SK-N-MC (cell line): Measurements from ENCODE around the gene FMO3.

ENCODE experiments used
- DNase-seq: peaks from one replicate; pipeline ENCODE4 v3.0.0-alpha.2; 2011; ENCODE audit warnings: low read depth, low spot score
- H3K27ac ChIP-seq: fragments of 200-600 bp; sonication (generic); 2 replicates; pipeline ENCODE4 v1.5.1; 2016; ENCODE audit warnings: mixed run types
- H3K36me3 ChIP-seq: fragments of 200-600 bp; sonication (generic); 2 replicates; pipeline ENCODE4 v1.6.1; 2017; ENCODE audit warnings: antibody characterized with exemption, low read length, mixed read lengths; ENCODE audit not compliant: insufficient read depth
- H3K4me3 ChIP-seq: fragments of 200-600 bp; sonication (generic); 2 replicates; pipeline ENCODE4 v1.5.1; 2016
- H3K9ac ChIP-seq: fragments of 200-600 bp; sonication (generic); 2 replicates; pipeline ENCODE4 v1.8.0; 2017; ENCODE audit warnings: mixed run types, mixed read lengths; ENCODE audit not compliant: insufficient read length
- H3K9me3 ChIP-seq: fragments of 200-600 bp; sonication (generic); 2 replicates; pipeline ENCODE4 v1.6.1; 2017; ENCODE audit warnings: low read depth, mild to moderate bottlenecking, antibody characterized with exemption, low read length, moderate library complexity, mixed read lengths
- EZH2 ChIP-seq: fragments of 200-600 bp; sonication (generic); IDR thresholded peaks from one replicate; pipeline ENCODE4 v1.6.1; 2017; ENCODE audit warnings: antibody characterized with exemption
- FOXP2 ChIP-seq: optimal IDR thresholded peaks from 2 replicates; pipeline ENCODE3; 2011; ENCODE audit warnings: mild to moderate bottlenecking, moderate library complexity; ENCODE audit not compliant: insufficient read depth; ENCODE audit errors: extremely low read length, control extremely low read depth
- POLR2AphosphoS5 ChIP-seq: IDR thresholded peaks from 2 replicates; pipeline ENCODE4 v1.6.1; 2012; ENCODE audit warnings: mild to moderate bottlenecking, low read depth, low read length, borderline replicate concordance

Gene FMO3

GRCh38 chr1:171081763-171082201 lies 8.9 kb upstream of the FMO3 start:
- H3K36me3 ChIP-seq: no peaks in the 10 kb centered on the region
- peak overlapping the region; percentile 52; the same call in 1 of the 2 replicates for H3K27ac ChIP-seq
- H3K4me3 ChIP-seq: no peak overlapping the region
- H3K9me3 ChIP-seq: no peaks in the 10 kb centered on the region
- H3K9ac ChIP-seq: no peak overlapping the region
- TF ChIP-seq EZH2 (no peak), FOXP2 (no peak), POLR2AphosphoS5 (no peak)
- no peak for DNase-seq

- H3K36me3 ChIP-seq: no peaks in the 10 kb centered on the region
- no peak overlapping the region for H3K4me3 ChIP-seq
- no peak overlapping the region for H3K27ac ChIP-seq
- no peaks in the 10 kb centered on the region for H3K9me3 ChIP-seq
- TF ChIP-seq EZH2 (no peak), POLR2AphosphoS5 (no peak), FOXP2 (no peak)
- no peak for DNase-seq
- no peak overlapping the region for H3K9ac ChIP-seq
Measured at GRCh38 chr1:171082606-171083005, 8.1 kb upstream of the FMO3 start.

GRCh38 chr1:171083222-171083621 lies 7.5 kb upstream of the FMO3 start:
- Histone ChIP-seq H3K9me3 (no peaks in the 10 kb centered on the region), H3K36me3 (no peaks in the 10 kb centered on the region), H3K4me3 (no peak overlapping the region), H3K27ac (no peak overlapping the region), H3K9ac (no peak overlapping the region)
- no peak for TF ChIP-seq FOXP2
- no peak for TF ChIP-seq EZH2
- no peak for TF ChIP-seq POLR2AphosphoS5
- no peak for DNase-seq

GRCh38 chr1:171084091-171084490 lies 6.6 kb upstream of the FMO3 start:
- Histone ChIP-seq H3K27ac (no peak overlapping the region), H3K36me3 (no peaks in the 10 kb centered on the region), H3K9me3 (no peaks in the 10 kb centered on the region), H3K9ac (no peak overlapping the region), H3K4me3 (no peak overlapping the region)
- TF ChIP-seq EZH2 (no peak), POLR2AphosphoS5 (no peak), FOXP2 (no peak)
- DNase-seq: no peak

GRCh38 chr1:171084870-171085269 lies 5.8 kb upstream of the FMO3 start:
- Histone ChIP-seq H3K27ac (no peak overlapping the region), H3K36me3 (no peaks in the 10 kb centered on the region), H3K9me3 (no peaks in the 10 kb centered on the region), H3K9ac (no peak overlapping the region), H3K4me3 (no peak overlapping the region)
- no peak for DNase-seq
- TF ChIP-seq EZH2: no peak
- no peak for TF ChIP-seq POLR2AphosphoS5

- TF ChIP-seq FOXP2 (no peak), EZH2 (no peak), POLR2AphosphoS5 (no peak)
- Histone ChIP-seq H3K9ac (no peak overlapping the region), H3K36me3 (no peaks in the 10 kb centered on the region), H3K9me3 (no peaks in the 10 kb centered on the region), H3K27ac (no peak overlapping the region), H3K4me3 (no peak overlapping the region)
- no peak for DNase-seq
Measured at GRCh38 chr1:171087896-171088295, 2.8 kb upstream of the FMO3 start.

- H3K36me3 ChIP-seq: no peaks in the 10 kb centered on the region
- TF ChIP-seq POLR2AphosphoS5 (no peak), FOXP2 (no peak), EZH2 (no peak)
- no peak overlapping the region for H3K4me3 ChIP-seq
- H3K9me3 ChIP-seq: no peaks in the 10 kb centered on the region
- no peak overlapping the region for H3K27ac ChIP-seq
- no peak for DNase-seq
- H3K9ac ChIP-seq: no peak overlapping the region
Measured at GRCh38 chr1:171103862-171104261, 13.2 kb downstream of the FMO3 start.

GRCh38 chr1:171107262-171107940 lies 16.7 kb downstream of the FMO3 start:
- Histone ChIP-seq H3K9me3 (no peaks in the 10 kb centered on the region), H3K27ac (no peak overlapping the region), H3K36me3 (no peaks in the 10 kb centered on the region), H3K4me3 (no peak overlapping the region), H3K9ac (no peak overlapping the region)
- TF ChIP-seq POLR2AphosphoS5 (no peak), EZH2 (no peak), FOXP2 (no peak)
- DNase-seq: no peak

GRCh38 chr1:171107969-171108368 lies 17.3 kb downstream of the FMO3 start:
- DNase-seq: no peak
- no peak overlapping the region for H3K9ac ChIP-seq
- no peaks in the 10 kb centered on the region for H3K9me3 ChIP-seq
- TF ChIP-seq EZH2 (no peak), POLR2AphosphoS5 (no peak), FOXP2 (no peak)
- no peaks in the 10 kb centered on the region for H3K36me3 ChIP-seq
- no peak overlapping the region for H3K27ac ChIP-seq
- H3K4me3 ChIP-seq: no peak overlapping the region
